Urothelium cell line (cell line): ENCODE results near the gene CARD8.
"Not testable (repeated sequence)": the region's sequence is repeated elsewhere in the genome, so short reads cannot be mapped to it uniquely, and the experiment has no call there.

Experiments used
- DNase-seq: peaks from one replicate; pipeline ENCODE4 v3.0.0; 2011; ENCODE audit warnings: low spot score, mixed read lengths
- FAIRE-seq: peaks from 2 replicates; lab custom pipeline; 2011; peaks lifted over from hg19 to GRCh38; lab: Jason Lieb, UNC

The CARD8 gene, protein sequence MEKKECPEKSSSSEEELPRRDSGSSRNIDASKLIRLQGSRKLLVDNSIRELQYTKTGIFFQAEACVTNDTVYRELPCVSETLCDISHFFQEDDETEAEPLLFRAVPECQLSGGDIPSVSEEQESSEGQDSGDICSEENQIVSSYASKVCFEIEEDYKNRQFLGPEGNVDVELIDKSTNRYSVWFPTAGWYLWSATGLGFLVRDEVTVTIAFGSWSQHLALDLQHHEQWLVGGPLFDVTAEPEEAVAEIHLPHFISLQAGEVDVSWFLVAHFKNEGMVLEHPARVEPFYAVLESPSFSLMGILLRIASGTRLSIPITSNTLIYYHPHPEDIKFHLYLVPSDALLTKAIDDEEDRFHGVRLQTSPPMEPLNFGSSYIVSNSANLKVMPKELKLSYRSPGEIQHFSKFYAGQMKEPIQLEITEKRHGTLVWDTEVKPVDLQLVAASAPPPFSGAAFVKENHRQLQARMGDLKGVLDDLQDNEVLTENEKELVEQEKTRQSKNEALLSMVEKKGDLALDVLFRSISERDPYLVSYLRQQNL

DNA sequence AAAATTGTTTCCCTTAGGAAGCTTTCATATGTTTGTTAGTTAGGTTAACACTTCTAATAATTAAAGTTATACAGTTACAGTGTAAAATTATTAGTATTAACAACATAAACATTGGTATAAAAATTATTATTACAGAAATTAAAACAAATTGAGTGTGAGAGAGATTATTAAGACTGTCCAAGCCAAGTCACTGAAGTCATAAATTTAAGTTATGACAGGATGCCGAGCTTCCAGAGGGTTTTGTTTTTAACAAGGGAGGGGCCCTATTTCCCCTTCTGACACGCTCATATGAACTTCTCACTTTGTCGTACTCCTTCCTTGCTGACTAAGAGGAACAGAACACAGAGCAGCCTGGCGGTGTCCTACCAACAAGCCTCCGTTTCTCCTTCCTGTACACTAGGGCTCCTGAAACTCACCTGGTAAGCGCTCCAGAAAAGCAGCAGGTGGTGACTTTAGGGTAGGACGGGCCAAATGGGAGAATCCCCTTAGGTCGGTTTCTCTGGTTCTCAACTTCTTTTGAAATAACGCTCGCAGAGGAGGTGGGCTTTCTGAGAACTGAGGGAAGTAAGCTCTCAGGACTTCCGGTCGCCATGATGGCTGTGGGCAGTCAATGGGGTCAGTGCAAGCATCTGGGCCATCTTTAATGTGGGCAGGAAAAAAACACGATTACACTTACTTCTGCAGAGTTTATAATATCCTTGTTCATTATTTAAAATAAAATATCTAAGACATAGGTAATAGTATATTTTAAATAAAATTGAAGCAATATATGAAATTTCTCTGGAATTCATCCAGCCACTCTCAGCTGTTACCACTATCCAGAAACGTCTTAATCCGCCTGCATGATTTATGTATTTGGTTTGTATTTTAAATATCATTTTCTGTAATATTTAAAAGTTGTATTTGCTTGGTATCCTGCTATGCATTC, at the start of gene CARD8:
CARD8 (minus strand) TSS at position 537 of the 928 bp plus-strand sequence. CDS start 14,892 bp downstream, outside the sequence.
- peak; percentile 77 for DNase-seq
- FAIRE-seq: no peak

DNA sequence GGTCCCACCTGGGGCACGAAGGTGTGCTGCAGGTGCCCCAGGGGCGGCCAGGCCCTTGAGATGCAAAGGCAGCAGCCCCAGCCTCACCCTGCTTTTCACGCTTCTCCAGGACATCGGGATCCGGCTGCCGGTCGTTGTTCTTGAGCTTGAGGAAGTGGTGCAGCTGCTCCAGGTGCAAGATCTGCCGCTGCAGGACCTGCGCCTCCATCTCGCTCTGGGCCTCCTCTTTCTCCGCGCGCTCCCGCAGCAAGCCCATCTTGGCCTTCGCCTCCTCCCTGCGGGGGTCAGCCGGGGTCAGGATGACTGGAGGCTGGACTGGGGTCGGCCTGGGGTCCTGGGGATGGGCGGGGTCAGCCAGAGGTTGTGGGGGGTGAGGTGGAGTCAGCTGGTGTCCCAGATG, 48.2 kb upstream of the CARD8 start:
- no peak for FAIRE-seq
- no peak for DNase-seq

DNA sequence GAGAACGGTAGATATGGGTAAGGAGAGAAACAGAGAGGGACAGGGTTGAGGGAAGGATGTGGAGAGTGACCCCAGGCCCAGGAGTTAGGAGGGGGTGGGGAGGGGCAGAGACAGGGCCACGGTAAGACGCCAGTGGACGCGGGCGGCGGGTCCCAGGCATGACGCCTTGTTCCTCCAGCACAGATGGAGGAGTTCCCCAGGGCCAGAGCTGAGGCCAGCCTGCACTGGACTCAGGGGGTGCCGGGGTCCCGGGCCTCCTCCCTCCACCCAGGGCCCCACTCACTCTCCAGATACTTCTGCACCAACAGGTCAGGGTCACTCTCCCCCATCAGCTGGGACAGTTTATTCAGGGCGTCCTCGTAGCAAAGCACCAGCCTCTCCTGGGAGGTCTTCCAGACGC, 47.7 kb upstream of the CARD8 start:
- FAIRE-seq (no peak), DNase-seq (no peak)

DNA sequence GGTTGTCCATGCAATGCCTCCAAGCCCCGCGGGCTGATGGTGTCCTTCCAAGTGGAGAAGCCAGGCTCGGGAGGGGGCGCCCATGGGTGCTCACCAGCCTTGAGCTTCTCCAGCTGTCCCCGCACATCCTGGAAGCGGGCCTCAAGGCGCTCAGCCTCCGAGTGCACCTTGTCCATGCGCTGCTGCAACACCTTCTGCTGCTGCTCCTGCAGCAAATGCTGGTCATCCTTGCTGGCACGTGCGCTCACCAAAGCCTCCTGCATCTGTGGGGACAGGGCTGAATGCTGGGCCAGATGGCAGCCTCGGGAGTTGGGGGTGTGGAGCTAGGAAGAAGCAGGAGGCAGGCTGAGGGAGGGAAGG, 46.9 kb upstream of the CARD8 start:
- no peak for FAIRE-seq
- no peak for DNase-seq

DNA sequence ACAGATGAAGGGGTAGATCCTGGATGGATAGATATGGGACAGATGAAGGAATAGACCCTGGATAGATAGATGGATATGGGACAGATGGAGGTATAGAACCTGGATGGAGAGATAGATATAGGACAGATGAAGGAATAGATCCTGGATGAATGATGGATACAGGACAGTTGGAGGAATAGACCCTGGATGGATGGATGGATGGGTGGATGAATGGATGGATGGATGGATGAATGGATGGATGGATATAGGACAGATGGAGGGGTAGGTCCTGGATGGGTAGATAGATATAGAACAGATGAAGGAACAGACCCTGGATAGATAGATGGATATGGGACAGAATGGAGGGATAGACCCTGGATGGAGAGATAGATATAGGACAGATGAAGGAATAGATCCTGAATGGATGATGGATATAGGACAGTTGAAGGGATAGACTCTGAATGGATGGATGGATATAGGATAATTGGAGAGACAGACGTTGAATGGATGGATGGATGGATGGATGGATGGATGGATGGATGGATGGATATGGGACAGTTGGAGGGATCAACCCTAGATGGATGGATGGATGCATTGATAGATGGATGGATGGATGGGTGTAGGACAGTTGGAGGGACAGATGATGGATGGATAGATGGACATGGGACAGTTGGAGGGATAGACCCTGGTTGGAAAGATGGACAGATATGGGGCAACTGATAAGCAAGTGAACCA, 46.3 kb upstream of the CARD8 start:
- no peak for FAIRE-seq
- no peak for DNase-seq

DNA sequence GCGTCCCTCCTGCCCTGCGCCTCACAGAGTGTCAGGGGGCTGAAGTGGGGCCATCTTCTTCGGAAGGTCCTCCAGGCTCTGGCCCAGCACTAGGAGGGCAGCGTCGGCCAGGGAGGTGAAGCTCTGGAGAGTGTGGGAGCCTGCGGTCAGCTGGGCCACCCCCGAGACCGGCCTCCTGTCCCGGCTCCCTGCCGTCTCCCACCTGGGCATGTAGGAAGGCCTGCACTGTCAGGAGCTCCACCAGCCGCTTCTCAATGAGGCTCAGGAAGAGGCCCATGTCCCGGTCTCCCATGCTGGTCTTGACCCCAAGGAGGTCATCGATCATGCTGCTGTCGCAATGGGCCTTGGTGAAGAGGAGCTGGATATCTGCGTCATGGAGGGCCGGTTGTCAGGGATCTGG, 42.3 kb upstream of the CARD8 start:
- DNase-seq (no peak), FAIRE-seq (no peak)

DNA sequence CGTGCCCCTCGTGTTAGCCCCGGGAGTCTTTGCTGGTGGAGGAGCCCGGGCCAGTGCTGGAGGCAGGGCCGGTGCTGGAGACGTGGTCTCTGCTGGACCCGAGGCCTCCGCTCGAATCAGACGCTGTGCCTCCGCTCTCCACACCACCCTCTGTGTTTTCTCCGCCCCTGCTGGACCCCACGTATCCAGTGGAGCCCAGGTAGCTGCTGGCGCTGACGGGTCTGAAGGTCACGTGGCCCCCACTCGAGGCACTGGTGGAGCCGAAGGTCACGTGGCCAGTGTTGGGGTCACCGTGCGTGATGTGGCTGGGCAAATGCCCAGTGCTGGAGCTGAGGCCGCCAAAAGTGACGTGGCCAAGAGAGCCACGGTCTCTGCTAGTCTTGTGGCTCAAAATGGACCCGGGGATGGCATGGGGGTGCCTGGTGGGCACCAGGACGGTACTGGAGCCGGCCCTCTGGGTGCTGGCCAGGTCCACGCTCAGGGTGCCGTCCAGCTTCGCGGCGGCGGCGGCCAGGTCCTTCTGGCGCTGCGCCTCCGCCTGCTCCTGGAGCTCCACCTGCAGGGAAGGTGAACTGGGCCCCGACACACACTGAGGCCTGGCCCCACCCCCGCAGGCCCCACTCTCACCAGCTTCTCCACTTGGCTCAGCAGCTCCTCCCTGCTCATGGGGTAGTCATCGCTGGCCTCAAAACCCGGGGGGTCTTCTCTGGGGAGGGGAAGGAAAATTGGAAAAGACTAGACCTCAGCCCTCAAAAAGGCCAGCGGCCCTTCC, 41.4 kb upstream of the CARD8 start:
- FAIRE-seq (no peak), DNase-seq (no peak)

DNA sequence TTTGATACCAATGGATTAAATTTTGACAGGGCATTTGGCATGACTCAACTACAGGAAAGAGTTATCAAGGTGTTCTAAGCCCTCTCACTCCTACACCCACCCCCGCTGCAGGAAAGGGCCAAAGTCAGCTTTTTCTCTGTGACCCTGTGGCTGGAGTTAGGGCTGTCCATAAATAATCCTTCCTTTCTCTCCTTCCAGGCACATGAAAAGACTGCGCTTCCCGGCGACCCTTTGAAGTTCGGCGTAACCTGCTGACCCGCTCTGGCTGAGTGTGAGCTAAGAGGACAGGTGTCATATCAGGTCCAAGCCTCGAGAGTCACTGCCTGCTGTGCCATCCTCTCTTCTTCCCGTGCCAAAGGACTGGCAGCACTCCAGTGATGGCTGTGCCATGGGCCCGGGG, 39.7 kb upstream of the CARD8 start:
- no peak for FAIRE-seq
- DNase-seq: no peak

DNA sequence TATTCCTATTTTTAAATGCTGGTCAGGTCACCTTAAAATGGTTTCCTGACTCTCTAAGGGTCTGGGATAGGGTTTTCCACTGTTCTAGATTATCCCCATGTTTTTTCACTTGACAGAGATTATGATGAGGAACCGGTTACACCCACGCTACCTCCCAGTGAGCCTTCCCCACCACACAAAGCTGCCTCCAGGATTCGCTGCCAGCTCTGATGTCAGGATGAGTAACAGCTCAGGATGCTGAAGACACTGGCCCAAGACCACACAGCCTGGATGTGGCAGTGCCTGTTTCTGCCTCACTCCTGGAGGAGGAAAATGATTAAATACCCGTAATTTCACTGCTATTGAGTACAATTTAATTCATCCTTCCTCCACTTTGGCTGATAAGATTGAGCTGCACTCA, 37.1 kb upstream of the CARD8 start:
- peak; percentile 55 for FAIRE-seq
- peak; percentile 60 for DNase-seq

DNA sequence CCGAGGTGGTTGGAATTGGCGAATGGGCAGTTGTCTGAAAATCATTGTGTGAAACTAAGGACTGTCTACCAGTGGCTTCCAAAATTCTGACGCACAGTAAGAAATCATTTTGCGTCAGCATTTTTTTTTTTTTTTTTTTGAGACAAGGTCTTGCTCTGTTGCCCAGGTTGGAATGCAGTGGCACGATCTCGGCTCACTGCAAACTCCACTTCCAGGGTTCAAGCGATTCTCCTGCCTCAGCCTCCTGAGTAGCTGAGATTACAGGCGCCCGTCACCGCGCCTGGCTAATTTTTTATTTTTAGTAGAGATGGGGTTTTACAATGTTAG, 35.7 kb upstream of the CARD8 start:
- not testable (repeated sequence) for DNase-seq, FAIRE-seq

DNA sequence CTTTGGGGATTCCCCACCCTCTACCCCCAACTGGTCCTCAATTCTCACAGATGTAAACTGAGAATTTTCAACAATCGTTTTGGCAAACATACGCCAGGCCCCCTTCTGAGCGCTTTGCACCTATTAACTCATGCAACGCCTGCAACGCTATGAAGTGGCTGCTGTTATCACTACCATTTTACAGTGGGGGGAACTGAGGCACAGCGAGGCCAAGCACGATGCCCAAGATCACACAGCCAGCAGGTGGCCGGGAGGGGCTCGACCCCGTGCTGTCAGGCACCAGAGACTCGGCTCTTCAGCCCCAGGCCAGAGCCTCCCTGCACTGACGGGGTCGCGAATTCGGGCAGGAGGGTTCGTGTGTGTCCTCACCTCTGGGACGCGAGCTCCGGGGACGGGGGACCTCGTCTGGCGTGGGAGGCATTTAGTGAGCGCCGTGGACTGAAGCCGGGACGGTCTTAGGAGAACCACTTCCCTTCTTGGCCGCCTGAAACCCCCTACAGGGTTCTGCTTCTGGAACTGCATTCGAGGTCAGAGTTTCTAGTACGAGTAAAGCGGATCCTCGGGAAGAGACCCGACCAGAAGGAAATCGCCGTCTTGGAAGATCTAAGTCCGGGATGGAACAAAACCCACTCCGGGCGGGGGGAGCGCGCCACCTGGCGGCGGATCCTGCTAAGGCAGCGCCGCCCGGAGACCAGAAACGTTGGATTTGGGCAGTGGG, 35.2 kb upstream of the CARD8 start:
- DNase-seq: peak; percentile 78
- no peak for FAIRE-seq

DNA sequence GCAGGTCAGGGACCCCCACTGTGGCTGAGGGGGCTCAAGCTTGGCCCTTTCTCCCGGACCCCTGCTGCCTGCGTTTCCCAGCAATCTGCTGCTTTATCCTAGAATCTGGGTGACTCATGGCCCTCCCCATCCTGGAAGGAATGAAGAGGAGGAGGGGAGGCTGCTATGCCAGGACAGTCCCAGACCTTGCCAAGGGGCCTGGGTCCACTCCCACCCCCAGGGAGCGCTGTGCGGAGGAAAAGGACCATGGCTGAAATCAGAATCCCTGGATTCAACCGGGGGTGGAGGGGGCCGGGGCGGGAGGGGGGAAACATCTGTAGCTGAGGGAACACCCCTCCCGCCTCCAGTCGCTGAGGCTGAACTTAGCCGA, 34.7 kb upstream of the CARD8 start:
- DNase-seq: peak; percentile 84
- FAIRE-seq: no peak

DNA sequence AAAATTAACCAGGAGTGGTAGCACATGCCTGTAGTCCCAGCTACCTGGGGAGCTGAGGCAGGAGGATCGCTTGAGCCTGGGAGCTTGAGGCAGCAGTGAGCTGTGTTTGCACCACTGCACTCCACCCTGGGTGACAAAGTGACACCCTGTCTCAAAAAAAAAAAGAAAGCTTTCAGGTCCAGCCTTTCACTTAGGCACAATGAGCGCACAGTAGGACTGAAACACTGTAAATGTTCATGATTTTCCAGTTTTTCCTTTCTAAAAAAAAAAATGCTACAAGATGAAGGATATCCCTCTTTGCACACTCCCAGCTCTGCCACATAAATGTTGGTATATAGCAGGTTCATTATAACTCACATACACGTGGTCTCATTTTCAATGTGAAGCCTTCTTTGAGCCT, 32.0 kb upstream of the CARD8 start:
- DNase-seq: no peak
- FAIRE-seq: no peak

DNA sequence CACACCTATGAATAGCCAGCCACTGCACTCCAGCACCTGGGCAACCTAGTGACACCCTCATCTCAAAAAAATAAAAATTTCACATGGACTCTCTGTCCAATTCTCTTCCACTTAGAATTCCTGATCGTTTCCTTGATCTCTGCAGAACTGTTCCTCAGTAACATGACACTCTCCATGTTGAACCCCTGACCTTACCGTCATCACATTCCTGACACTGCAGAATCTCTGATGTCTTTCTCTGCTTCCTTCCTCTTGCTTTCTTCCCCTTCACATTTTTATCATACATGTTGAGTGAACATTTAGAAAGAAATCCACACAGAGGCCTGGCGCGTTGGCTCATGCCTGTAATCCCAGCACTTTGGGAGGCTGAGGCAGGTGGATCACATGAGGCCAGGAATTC, 29.2 kb upstream of the CARD8 start:
- DNase-seq (no peak), FAIRE-seq (no peak)

DNA sequence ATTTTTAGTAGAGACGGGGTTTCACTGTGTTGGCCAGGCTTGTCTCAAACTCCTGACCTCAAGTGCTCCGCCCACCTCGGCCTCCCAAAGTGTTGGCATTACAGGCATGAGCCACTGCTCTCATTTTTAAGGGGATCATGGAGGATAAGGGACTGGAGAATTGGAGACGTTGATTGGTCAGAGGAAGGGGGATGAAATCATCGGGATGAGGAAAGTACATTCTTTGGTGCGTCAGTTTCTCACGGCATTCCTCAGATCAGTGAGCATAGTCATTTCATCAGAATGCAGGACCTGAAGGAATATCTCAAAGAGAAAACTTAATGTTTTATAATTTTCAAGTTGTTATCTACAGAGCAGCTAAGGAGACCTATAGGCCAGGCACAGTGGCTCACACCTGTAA, 28.2 kb upstream of the CARD8 start:
- FAIRE-seq (no peak), DNase-seq (peak; percentile 57)

DNA sequence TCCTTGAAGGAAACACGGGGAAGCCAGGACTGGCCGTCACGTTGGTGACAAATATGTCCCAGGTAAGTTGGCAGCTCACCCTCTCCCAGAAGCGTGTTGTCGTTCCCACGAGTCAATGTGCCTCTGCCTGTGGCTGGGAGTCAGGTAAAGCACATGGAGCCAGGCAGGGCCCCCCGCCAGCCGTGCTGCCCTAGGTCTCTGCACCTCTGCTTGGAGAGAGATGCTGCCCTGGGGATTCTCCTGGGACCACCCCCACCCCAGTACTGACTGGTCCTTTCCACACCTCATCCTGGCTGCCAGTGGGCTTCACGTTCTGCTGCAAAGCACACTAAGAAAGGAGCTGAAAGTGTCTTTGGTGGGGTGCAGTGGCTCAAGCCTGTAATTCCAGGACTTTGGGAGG, 24.0 kb upstream of the CARD8 start:
- no peak for FAIRE-seq

DNA sequence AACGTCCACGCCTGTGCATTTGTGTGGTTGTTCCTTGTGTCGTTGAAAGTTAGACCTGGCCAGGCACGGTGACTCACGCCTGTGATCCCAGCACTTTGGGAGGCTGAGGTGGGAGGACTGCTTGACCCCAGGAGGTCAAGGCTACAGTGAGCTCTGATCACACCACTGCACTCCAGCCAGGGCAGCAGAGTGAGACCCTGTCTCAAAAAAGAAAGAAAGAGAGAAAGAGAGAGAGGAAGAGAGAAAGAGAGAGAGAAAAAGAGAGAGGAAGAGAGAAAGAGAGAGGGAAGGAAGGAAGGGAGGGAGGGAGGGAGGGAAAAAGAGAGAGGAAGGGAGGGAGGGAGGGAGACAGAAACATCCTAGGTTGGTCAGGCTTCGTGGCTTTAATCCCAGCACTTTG, 19.2 kb upstream of the CARD8 start:
- FAIRE-seq (peak; percentile 32), DNase-seq (no peak)

More for the DNA sequence above, 24.0 kb upstream of the CARD8 start:
- no peak for DNase-seq

DNA sequence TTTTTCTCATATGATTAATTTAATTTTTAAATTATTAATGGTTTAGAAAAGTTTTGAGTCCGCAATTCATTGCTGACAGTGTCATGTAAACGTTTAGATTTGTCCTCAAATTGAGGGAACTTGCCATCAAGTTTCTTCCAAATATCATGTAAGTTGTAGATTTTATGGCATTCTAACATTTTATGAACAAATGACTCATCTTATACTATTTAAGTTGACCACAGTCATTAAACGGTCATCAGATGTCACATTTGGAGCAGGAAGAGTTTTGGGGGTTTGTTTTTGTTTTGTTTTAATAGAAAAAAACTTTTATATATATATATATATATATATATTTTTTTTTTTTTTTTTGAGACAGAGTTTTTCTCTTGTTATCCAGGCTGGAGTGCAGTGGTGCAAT, 18.5 kb upstream of the CARD8 start:
- FAIRE-seq: no peak
- no peak for DNase-seq

DNA sequence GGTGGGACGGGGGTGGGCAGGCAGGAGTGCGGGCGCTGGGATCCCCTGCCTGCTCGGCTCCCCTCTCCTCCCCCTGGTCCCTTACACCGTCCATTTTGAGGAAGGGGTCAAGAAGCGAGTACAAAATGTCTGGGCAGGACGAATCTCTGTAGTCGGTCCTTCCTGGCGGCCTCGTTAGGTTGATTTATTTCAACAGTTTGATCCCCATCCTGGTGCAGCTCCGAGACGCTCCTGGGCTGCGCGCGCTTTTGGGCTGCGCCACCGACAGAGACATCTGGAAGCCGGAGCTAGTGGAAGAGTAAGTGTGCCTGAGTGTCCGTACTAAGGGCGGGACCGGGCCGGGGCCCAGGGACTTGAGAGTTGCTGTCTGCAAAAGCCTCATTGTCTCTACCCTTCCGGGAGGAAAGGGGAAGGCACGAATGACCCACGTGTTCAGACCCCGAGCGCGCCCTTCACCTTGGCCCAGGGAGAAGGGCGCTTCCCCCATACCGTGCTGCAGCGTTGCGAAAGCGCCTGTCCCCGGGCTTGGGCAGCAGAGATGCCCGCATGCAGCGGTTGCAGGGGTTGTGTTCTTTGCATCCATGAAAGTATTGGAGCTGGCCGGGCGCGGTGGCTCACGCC, 15.9 kb upstream of the CARD8 start:
- peak; percentile 26 for DNase-seq
- FAIRE-seq: no peak
